ENCODE results near the gene MYADM.
"Not testable (repeated sequence)": the region's sequence is repeated elsewhere in the genome, so short reads cannot be mapped to it uniquely, and the experiment has no call there.

The MYADM gene

GRCh38 chr19:53866865-53867224 is 838 bp upstream of the MYADM start:
- no peak for DNase-seq (ENCODE audit: extremely low read depth, insufficient read length)
- TF ChIP-seq CTCF (IDR thresholded peaks at IDR 0.05; ENCODE audit: insufficient read depth, low read length, poor library complexity, severe bottlenecking): no peak
- H3K27me3 ChIP-seq (replicated peaks; ENCODE audit: control insufficient read depth, insufficient read depth, low read length): no peaks in the 10 kb centered on the region
- H3K4me3 ChIP-seq (replicated peaks; ENCODE audit: low read depth, low read length): peak overlapping the region; percentile 34
- no peaks in the 10 kb centered on the region for H3K36me3 ChIP-seq (ENCODE audit: control insufficient read depth, insufficient read depth, low read length)

GRCh38 chr19:53868091-53868891 is 608 bp downstream of the MYADM start:
- H3K4me3 ChIP-seq (replicated peaks; ENCODE audit: low read depth, low read length): peak overlapping the region; percentile 64
- no peaks in the 10 kb centered on the region for H3K36me3 ChIP-seq (ENCODE audit: control insufficient read depth, insufficient read depth, low read length)
- no peaks in the 10 kb centered on the region for H3K27me3 ChIP-seq (replicated peaks; ENCODE audit: control insufficient read depth, insufficient read depth, low read length)
- DNase-seq (ENCODE audit: extremely low read depth, insufficient read length): no peak
- TF ChIP-seq CTCF (IDR thresholded peaks at IDR 0.05; ENCODE audit: insufficient read depth, low read length, poor library complexity, severe bottlenecking): no peak

- no peaks in the 10 kb centered on the region; the same call in none of the 2 replicates for H3K36me3 ChIP-seq (ENCODE audit: control insufficient read depth, insufficient read depth, low read length)
- DNase-seq (ENCODE audit: extremely low read depth, insufficient read length): peak; percentile 94
- H3K27me3 ChIP-seq (replicated peaks; ENCODE audit: control insufficient read depth, insufficient read depth, low read length): no peaks in the 10 kb centered on the region
- TF ChIP-seq CTCF (IDR thresholded peaks at IDR 0.05; ENCODE audit: insufficient read depth, low read length, poor library complexity, severe bottlenecking): no peak
- peak overlapping the region; percentile 64 for H3K4me3 ChIP-seq (replicated peaks; ENCODE audit: low read depth, low read length)
Measured at GRCh38 chr19:53868892-53869804, 1.5 kb downstream of the MYADM start.

- not testable (repeated sequence) for H3K27me3 ChIP-seq (replicated peaks; ENCODE audit: control insufficient read depth, insufficient read depth, low read length); DNase-seq (ENCODE audit: extremely low read depth, insufficient read length); H3K36me3 ChIP-seq (ENCODE audit: control insufficient read depth, insufficient read depth, low read length)
- peak overlapping the region; percentile 64 for H3K4me3 ChIP-seq (replicated peaks; ENCODE audit: low read depth, low read length)
Measured at GRCh38 chr19:53869805-53870484, 2.3 kb downstream of the MYADM start.

- DNase-seq (ENCODE audit: extremely low read depth, insufficient read length): no peak
- H3K4me3 ChIP-seq (replicated peaks; ENCODE audit: low read depth, low read length): peak overlapping the region; percentile 38
- H3K27me3 ChIP-seq (replicated peaks; ENCODE audit: control insufficient read depth, insufficient read depth, low read length): no peaks in the 10 kb centered on the region
- no peak for TF ChIP-seq CTCF (IDR thresholded peaks at IDR 0.05; ENCODE audit: insufficient read depth, low read length, poor library complexity, severe bottlenecking)
- H3K36me3 ChIP-seq (ENCODE audit: control insufficient read depth, insufficient read depth, low read length): no peaks in the 10 kb centered on the region; the same call in none of the 2 replicates
Measured at GRCh38 chr19:53870485-53870844, 2.8 kb downstream of the MYADM start.

All from GM06990 (cell line).